ENCODE measurements around the gene B4GALT1.

GRCh38 chr9:33116860-33117259, 50.3 kb downstream of the B4GALT1 start:
- TF ChIP-seq GATA2 (IDR thresholded peaks at IDR 0.05; ENCODE audit: low read depth, low read length), result no peak
- TF ChIP-seq GATA3 (IDR thresholded peaks at IDR 0.05; ENCODE audit: low read depth, low read length), result no peak
